ENCODE data around the gene PLAAT5. TPM values are rescaled to one million over a fixed set of nuclear protein-coding genes. Genes with fewer than 3 reads are reported as not detected.
"Not testable (repeated sequence)": the region's sequence is repeated elsewhere in the genome, so short reads cannot be mapped to it uniquely, and the experiment has no call there.

PLAAT5 gene
- total RNA-seq, 1 experiment from 2014 or later, result not detected

DNA sequence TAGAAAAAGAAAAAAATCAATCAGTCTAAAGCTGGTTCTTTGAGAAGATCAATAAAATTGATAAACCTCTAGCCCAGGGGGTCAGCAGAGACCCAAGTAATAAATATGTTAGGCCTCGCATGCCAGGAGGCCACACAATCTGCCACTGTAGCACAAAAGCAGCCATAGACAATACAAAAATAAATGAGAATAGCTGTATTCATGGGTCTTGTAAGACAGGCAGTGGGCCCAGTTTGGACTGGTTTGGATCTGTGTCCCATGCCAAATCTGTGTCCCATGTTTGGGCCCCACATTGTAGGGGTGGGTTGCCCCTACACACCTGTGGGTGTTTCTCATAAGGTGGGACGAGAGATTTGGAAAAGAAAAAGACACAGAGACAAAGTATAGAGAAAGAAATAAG lies 39.1 kb upstream of the PLAAT5 start:
- H3K9me3 ChIP-seq (ENCODE audit: insufficient read depth, low read depth), result no peaks in the 10 kb centered on the region
- no peak overlapping the region for H3K4me2 ChIP-seq
- no peaks in the 10 kb centered on the region for H4K20me1 ChIP-seq (ENCODE audit: insufficient read depth)
- TF ChIP-seq CTCF (conservative IDR thresholded peaks at IDR 0.05) (no peak), EZH2 (IDR thresholded peaks at IDR 0.05; ENCODE audit: low read depth) (no peak)
- no peak for DNase-seq
- H3K4me1 ChIP-seq (replicated peaks; ENCODE audit: insufficient read depth), result peaks cover 36% of the 10 kb centered on the region
- H2AFZ ChIP-seq, result no peak overlapping the region
- H3K36me3 ChIP-seq (ENCODE audit: low read depth), result no peaks in the 10 kb centered on the region
- POLR2A ChIA-PET (ENCODE audit: unreplicated experiment), result interaction anchor here (0.6 kb wide), 1 partner anchor 139 kb away, joined by 3 read pairs; no protein-coding TSS in a partner anchor
- no TSS peak for BruUV-seq (replicated peaks)
- peaks cover 5% of the 10 kb centered on the region for H3F3A ChIP-seq (ENCODE audit: insufficient read depth, low read depth)
- intact Hi-C loops (cut with micrococcal nuclease; ENCODE audit: unreplicated experiment), result loop anchor here (2.0 kb wide), 2 partner anchors 51 to 81 kb away; no protein-coding TSS in a partner anchor
- H3K9me2 ChIP-seq (ENCODE audit: insufficient read depth), result no peaks in the 10 kb centered on the region
- CTCF ChIA-PET, result no interaction called here
- no peak overlapping the region for H3K27ac ChIP-seq
- H3K27me3 ChIP-seq (ENCODE audit: insufficient read depth, low read depth), result no peaks in the 10 kb centered on the region
- H3K79me2 ChIP-seq (ENCODE audit: low read depth), result no peaks in the 10 kb centered on the region
- H3K4me3 ChIP-seq, result no peak overlapping the region

DNA sequence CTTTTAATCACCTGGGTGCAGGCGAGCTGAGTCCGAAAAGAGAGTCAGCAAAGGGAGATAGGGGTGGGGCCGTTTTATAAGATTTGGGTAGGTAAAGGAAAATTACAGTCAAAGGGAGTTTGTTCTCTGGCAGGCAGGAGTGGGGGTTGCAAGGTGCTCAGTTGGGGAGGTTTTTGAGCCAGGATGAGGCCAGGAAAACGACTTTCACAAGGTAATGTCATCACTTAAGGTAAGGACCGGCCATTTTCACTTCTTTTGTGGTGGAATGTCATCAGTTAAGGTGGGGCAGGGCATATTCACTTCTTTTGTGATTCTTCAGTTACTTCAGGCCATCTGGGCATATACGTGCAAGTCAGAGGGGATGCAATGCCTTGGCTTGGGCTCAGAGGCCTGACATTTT lies 38.4 kb upstream of the PLAAT5 start:
- H3K27me3 ChIP-seq (ENCODE audit: insufficient read depth, low read depth); H3K4me3 ChIP-seq; H3K36me3 ChIP-seq (ENCODE audit: low read depth); H3K27ac ChIP-seq; H4K20me1 ChIP-seq (ENCODE audit: insufficient read depth); H3K4me2 ChIP-seq; DNase-seq; H3K9me3 ChIP-seq (ENCODE audit: insufficient read depth, low read depth); intact Hi-C loops (cut with micrococcal nuclease; ENCODE audit: unreplicated experiment); H3K79me2 ChIP-seq (ENCODE audit: low read depth); H3K9me2 ChIP-seq (ENCODE audit: insufficient read depth); H3F3A ChIP-seq (ENCODE audit: insufficient read depth, low read depth); BruUV-seq (replicated peaks); H2AFZ ChIP-seq: not testable (repeated sequence)
- ChIA-PET CTCF (interaction anchor here (0.6 kb wide), 1 partner anchor 47 kb away, joined by 5 read pairs; no protein-coding TSS in a partner anchor), POLR2A (ENCODE audit: unreplicated experiment) (interaction anchor here (0.6 kb wide), 1 partner anchor 139 kb away, joined by 3 read pairs; no protein-coding TSS in a partner anchor)
- H3K4me1 ChIP-seq (replicated peaks; ENCODE audit: insufficient read depth), result peaks cover 34% of the 10 kb centered on the region

DNA sequence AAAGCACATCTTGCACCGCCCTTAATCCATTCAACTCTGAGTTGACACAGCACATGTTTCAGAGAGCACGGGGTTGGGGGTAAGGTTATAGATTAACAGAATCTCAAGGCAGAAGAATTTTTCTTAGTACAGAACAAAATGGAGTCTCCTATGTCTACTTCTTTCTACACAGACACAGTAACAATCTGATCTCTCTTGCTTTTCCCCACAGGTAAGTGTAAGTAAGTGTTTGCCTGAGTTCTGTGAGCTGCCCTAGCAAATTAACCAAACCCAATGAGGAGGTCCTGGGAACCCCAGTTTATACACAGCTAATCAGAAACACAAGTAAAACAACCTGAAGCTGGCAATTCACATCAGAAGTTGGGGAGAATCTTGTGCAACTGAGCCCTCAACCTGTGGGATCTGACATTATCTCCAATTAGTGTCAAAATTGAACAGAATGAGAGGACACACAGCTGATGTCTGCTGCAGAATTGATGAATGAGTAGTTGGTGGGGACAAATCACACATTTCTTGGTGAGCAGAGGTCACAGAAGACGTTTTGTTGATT lies 37.8 kb upstream of the PLAAT5 start:
- Histone ChIP-seq H3K4me1 (replicated peaks; ENCODE audit: insufficient read depth) (peaks cover 29% of the 10 kb centered on the region), H2AFZ (peak overlapping the region; percentile 35; the same call in 1 of the 2 replicates)
- H3K9me3 ChIP-seq (ENCODE audit: insufficient read depth, low read depth); CTCF ChIA-PET; H3K4me2 ChIP-seq; H3K27ac ChIP-seq; H3K27me3 ChIP-seq (ENCODE audit: insufficient read depth, low read depth); H3K36me3 ChIP-seq (ENCODE audit: low read depth); H3K4me3 ChIP-seq; H3K9me2 ChIP-seq (ENCODE audit: insufficient read depth); H4K20me1 ChIP-seq (ENCODE audit: insufficient read depth); POLR2A ChIA-PET (ENCODE audit: unreplicated experiment); H3K79me2 ChIP-seq (ENCODE audit: low read depth); H3F3A ChIP-seq (ENCODE audit: insufficient read depth, low read depth); DNase-seq; intact Hi-C loops (cut with micrococcal nuclease; ENCODE audit: unreplicated experiment): not testable (repeated sequence)
- BruUV-seq (replicated peaks), result TSS peak; percentile 63

DNA sequence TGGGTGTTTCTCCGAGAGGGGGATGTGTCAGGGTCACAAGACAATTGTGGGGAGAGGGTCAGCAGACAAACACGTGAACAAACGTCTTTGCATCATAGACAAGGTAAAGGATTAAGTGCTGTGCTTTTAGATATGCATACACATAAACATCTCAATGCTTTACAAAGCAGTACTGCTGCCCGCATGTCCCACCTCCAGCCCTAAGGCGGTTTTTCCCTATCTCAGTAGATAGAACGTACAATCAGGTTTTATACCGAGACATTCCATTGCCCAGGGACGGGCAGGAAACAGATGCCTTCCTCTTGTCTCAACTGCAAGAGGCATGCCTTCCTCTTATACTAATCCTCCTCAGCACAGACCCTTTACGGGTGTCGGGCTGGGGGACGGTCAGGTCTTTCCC lies 37.2 kb upstream of the PLAAT5 start:
- POLR2A ChIA-PET (ENCODE audit: unreplicated experiment); BruUV-seq (replicated peaks); H3F3A ChIP-seq (ENCODE audit: insufficient read depth, low read depth); H3K9me3 ChIP-seq (ENCODE audit: insufficient read depth, low read depth); CTCF ChIA-PET; H3K36me3 ChIP-seq (ENCODE audit: low read depth); H3K4me2 ChIP-seq; intact Hi-C loops (cut with micrococcal nuclease; ENCODE audit: unreplicated experiment); H3K27ac ChIP-seq; H4K20me1 ChIP-seq (ENCODE audit: insufficient read depth); H3K27me3 ChIP-seq (ENCODE audit: insufficient read depth, low read depth); H3K79me2 ChIP-seq (ENCODE audit: low read depth); H2AFZ ChIP-seq; H3K4me3 ChIP-seq; H3K9me2 ChIP-seq (ENCODE audit: insufficient read depth): not testable (repeated sequence)
- peak in 1 of 2 experiments; percentile 48 for DNase-seq
- H3K4me1 ChIP-seq (replicated peaks; ENCODE audit: insufficient read depth), result peaks cover 29% of the 10 kb centered on the region

All from PC-9 (cell line).